CD4-positive, alpha-beta T cell (primary cell): ENCODE results near the gene ATP5MC2. TPM values are rescaled to one million over a fixed set of nuclear protein-coding genes. Genes with fewer than 3 reads are reported as not detected.

Experiments used
- ATAC-seq: fragments of 200-7000 bp; cut with Tn5 transposase; one replicate; pipeline ENCODE4 v1.10.0; 2022; ENCODE audit warnings: mild to moderate bottlenecking; ENCODE audit not compliant: poor library complexity
- CTCF ChIA-PET: fragments of 350-600 bp; sonication (Branson Sonifier 250); formaldehyde crosslinking; loops from one replicate; lab custom pipeline; 2021; ENCODE audit warnings: antibody characterized with exemption, inconsistent platforms; lab: Charles Lee
- POLR2A ChIA-PET: fragments of 350-600 bp; sonication (Branson Sonifier 250); formaldehyde crosslinking; loops from one replicate; lab custom pipeline; 2021; ENCODE audit warnings: antibody characterized with exemption, inconsistent platforms; lab: Charles Lee
- DNase-seq, 14 experiments: peaks; one replicate each; pipeline ENCODE4 v3.0.0-alpha.2; 2013 to 2020; ENCODE audit warnings: mixed read lengths in 2 of 14
- H3K27ac ChIP-seq, 2 donors: one replicate each; pipeline versions ENCODE4 v1.5.1 to v1.7.0; 2013; ENCODE audit warnings: low read length in 2 of 2, low read depth in 1 of 2, mild to moderate bottlenecking in 1 of 2
- H3K27me3 ChIP-seq, 2 experiments: 1 replicate in 1 of 2; 2 replicates in 1 of 2; pipeline versions ENCODE4 v1.6.1 to v1.7.0; 2013; ENCODE audit warnings: low read length in 2 of 2, control low read depth in 1 of 2, mild to moderate bottlenecking in 1 of 2, moderate library complexity in 1 of 2; ENCODE audit not compliant: insufficient read depth in 2 of 2, control insufficient read depth in 1 of 2
- H3K36me3 ChIP-seq: one replicate; pipeline ENCODE4 v1.6.1; 2013; ENCODE audit warnings: low read length, control low read depth; ENCODE audit not compliant: insufficient read depth
- H3K4me1 ChIP-seq: one replicate; pipeline ENCODE4 v1.6.1; 2013; ENCODE audit warnings: low read length, control low read depth; ENCODE audit not compliant: insufficient read depth
- H3K4me3 ChIP-seq: one replicate; pipeline ENCODE4 v1.5.1; 2013; ENCODE audit warnings: mild to moderate bottlenecking, low read length, moderate library complexity
- H3K9me3 ChIP-seq, 2 experiments: 1 replicate in 1 of 2; 2 replicates in 1 of 2; pipeline versions ENCODE4 v1.6.1 to v1.7.0; 2013; ENCODE audit warnings: low read length in 2 of 2, mild to moderate bottlenecking in 2 of 2, control low read depth in 1 of 2, moderate library complexity in 1 of 2; ENCODE audit not compliant: control insufficient read depth in 1 of 2, insufficient read depth in 1 of 2
- H3K27ac Mint-ChIP-seq: one replicate; pipeline ENCODE4 v1.8.0; 2020; ENCODE audit warnings: mixed read lengths
- H3K27me3 Mint-ChIP-seq: one replicate; pipeline ENCODE4 v1.8.0; 2021; ENCODE audit warnings: mixed read lengths
- H3K36me3 Mint-ChIP-seq: one replicate; pipeline ENCODE4 v1.8.0; 2021; ENCODE audit warnings: low read depth, mixed read lengths
- H3K4me1 Mint-ChIP-seq: one replicate; pipeline ENCODE4 v1.8.0; 2021; ENCODE audit warnings: low read depth, mixed read lengths
- H3K4me3 Mint-ChIP-seq: one replicate; pipeline ENCODE4 v1.8.0; 2020; ENCODE audit warnings: mild to moderate bottlenecking, mixed read lengths
- H3K9me3 Mint-ChIP-seq: one replicate; pipeline ENCODE4 v1.8.0; 2020; ENCODE audit warnings: mixed read lengths
- CTCF ChIP-seq: fragments of 200-600 bp; IDR thresholded peaks from one replicate; pipeline ENCODE4 v1.8.0; 2022; ENCODE audit warnings: antibody characterized with exemption, mild to moderate bottlenecking
- intact Hi-C, 2 experiments: fragments of 100-400 bp; cut with DNase I in 1 of 2; cut with micrococcal nuclease in 1 of 2; formaldehyde crosslinking; loops; one replicate each; pipeline versions ENCODE4 v1.15.1 to v1.9.0; 2023 to 2025; cut with DNase I, micrococcal nuclease
- total RNA-seq, 174 experiments: library from RNA in 2 of 174; stranded (reverse) in 2 of 174; gene quantifications; one replicate each; pipeline ENCODE4 v1.2.3 and lab custom pipeline; 2021 to 2026

Gene ATP5MC2
- total RNA-seq, 2 experiments from 2014 or later = 235 to 245 TPM

GRCh38 chr12:53709671-53710070, 33.8 kb upstream of the ATP5MC2 start:
- H3K9me3 Mint-ChIP-seq = no peaks in the 10 kb centered on the region
- CTCF ChIA-PET = interaction anchor here (1.3 kb wide), 1 partner anchor 47 kb away, joined by 5 read pairs; no protein-coding TSS in a partner anchor
- peaks cover 26% of the 10 kb centered on the region for H3K27me3 Mint-ChIP-seq
- DNase-seq (no peak), ATAC-seq (no peak)
- Histone ChIP-seq H3K9me3 (no peaks in the 10 kb centered on the region), H3K4me3 (no peak overlapping the region), H3K27me3 (no peaks in the 10 kb centered on the region), H3K4me1 (no peaks in the 10 kb centered on the region), H3K36me3 (peaks cover 24% of the 10 kb centered on the region), H3K27ac (no peak overlapping the region)
- peaks cover 38% of the 10 kb centered on the region for H3K36me3 Mint-ChIP-seq
- H3K4me3 Mint-ChIP-seq = no peak overlapping the region
- no peak for TF ChIP-seq CTCF
- H3K4me1 Mint-ChIP-seq = no peaks in the 10 kb centered on the region
- intact Hi-C loops = loop anchor here in 1 of 2 experiments (10.0 kb wide), 1 partner anchor 495 kb away; no protein-coding TSS in a partner anchor
- POLR2A ChIA-PET = no interaction called here
- H3K27ac Mint-ChIP-seq = no peak overlapping the region

- POLR2A ChIA-PET = no interaction called here
These were observed 30.2 kb upstream of the ATP5MC2 start for GRCh38 chr12:53706080-53706479.

GRCh38 chr12:53703756-53704155, 27.9 kb upstream of the ATP5MC2 start:
- H3K9me3 ChIP-seq = no peaks in the 10 kb centered on the region
- peaks cover 83% of the 10 kb centered on the region for H3K27me3 Mint-ChIP-seq
- H3K4me3 Mint-ChIP-seq = no peak overlapping the region
- ChIA-PET POLR2A (no interaction called here), CTCF (interaction anchor here (0.7 to 2.9 kb wide), 3 partner anchors 30 to 43 kb away, joined by 3 to 28 read pairs (median 3); no protein-coding TSS in a partner anchor)
- no peaks in the 10 kb centered on the region for H3K36me3 ChIP-seq
- H3K4me1 ChIP-seq = no peaks in the 10 kb centered on the region
- no peaks in the 10 kb centered on the region for H3K4me1 Mint-ChIP-seq
- DNase-seq = no peak
- intact Hi-C loops = loop anchor here in 1 of 2 experiments (10.0 kb wide), 1 partner anchor 501 kb away; no protein-coding TSS in a partner anchor
- no peak overlapping the region for H3K27ac Mint-ChIP-seq
- H3K9me3 Mint-ChIP-seq = no peaks in the 10 kb centered on the region
- H3K27ac ChIP-seq = no peak overlapping the region
- H3K27me3 ChIP-seq = peaks cover 34 to 44% of the 10 kb centered on the region in 2 experiments
- H3K36me3 Mint-ChIP-seq = no peaks in the 10 kb centered on the region
- no peak for TF ChIP-seq CTCF
- H3K4me3 ChIP-seq = no peak overlapping the region
- no peak for ATAC-seq

More at GRCh38 chr12:53706080-53706479, 30.2 kb upstream of the ATP5MC2 start:
- no peak overlapping the region for H3K27ac Mint-ChIP-seq
- Histone ChIP-seq H3K4me3 (no peak overlapping the region), H3K4me1 (no peaks in the 10 kb centered on the region), H3K36me3 (no peaks in the 10 kb centered on the region), H3K27ac (no peak overlapping the region), H3K9me3 (no peaks in the 10 kb centered on the region), H3K27me3 (peaks cover 18 to 29% of the 10 kb centered on the region in 2 experiments)
- peaks cover 2% of the 10 kb centered on the region for H3K36me3 Mint-ChIP-seq
- H3K4me1 Mint-ChIP-seq = no peaks in the 10 kb centered on the region
- no peak for TF ChIP-seq CTCF
- peaks cover 60% of the 10 kb centered on the region for H3K27me3 Mint-ChIP-seq
- H3K4me3 Mint-ChIP-seq = no peak overlapping the region
- H3K9me3 Mint-ChIP-seq = no peaks in the 10 kb centered on the region
- no peak for DNase-seq
- no peak for ATAC-seq
- intact Hi-C loops = loop anchor here in 1 of 2 experiments (10.0 kb wide), 1 partner anchor 499 kb away; no protein-coding TSS in a partner anchor
- CTCF ChIA-PET = no interaction called here
